ENCODE results near the gene EIF4H.
A peak's percentile ranks its signal among the peaks of the same experiment; 100 is the strongest.
"Not testable (repeated sequence)": the region's sequence is repeated elsewhere in the genome, so short reads cannot be mapped to it uniquely, and the experiment has no call there.

Gene EIF4H

DNA sequence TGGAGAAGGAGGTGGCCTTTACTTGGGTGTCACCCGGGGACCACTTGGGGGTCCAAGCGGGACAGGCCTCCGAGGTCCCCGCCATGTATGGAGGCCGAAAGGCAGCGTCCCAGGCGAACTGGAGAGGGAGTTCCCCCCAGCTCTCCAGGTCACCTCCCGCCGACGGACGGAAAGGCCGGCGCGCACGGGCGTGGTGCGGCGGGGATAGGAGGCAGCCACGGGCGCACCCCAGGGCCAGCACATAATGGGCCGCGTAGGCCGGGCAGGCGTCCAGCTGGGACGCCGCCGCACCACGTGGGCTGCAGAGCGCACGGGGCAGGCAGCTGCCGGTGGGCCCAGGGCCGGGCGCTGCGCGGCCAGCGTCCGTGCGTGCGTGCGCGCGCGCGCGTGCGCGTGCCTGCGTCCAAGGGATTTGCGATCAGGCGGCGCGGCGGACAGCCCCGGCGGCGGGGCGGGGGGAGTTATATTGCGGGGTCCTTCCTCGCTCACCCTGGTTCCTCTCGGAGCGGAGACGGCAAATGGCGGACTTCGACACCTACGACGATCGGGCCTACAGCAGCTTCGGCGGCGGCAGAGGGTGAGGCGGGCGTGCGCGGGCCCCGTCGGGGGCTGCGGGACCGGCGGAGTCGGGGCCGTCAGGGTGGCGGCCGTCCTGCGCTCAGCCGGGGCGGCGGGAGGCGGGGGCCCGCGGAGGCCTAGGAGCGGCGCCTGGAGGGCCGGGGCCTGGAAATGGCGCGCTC, at the start of gene EIF4H:
EIF4H (plus strand) TSS at position 491 of the 740 bp plus-strand sequence; CDS start at position 519, 28 bp downstream.
- peak; percentile 75 for DNase-seq (ENCODE audit: low read depth, low spot score)

DNA sequence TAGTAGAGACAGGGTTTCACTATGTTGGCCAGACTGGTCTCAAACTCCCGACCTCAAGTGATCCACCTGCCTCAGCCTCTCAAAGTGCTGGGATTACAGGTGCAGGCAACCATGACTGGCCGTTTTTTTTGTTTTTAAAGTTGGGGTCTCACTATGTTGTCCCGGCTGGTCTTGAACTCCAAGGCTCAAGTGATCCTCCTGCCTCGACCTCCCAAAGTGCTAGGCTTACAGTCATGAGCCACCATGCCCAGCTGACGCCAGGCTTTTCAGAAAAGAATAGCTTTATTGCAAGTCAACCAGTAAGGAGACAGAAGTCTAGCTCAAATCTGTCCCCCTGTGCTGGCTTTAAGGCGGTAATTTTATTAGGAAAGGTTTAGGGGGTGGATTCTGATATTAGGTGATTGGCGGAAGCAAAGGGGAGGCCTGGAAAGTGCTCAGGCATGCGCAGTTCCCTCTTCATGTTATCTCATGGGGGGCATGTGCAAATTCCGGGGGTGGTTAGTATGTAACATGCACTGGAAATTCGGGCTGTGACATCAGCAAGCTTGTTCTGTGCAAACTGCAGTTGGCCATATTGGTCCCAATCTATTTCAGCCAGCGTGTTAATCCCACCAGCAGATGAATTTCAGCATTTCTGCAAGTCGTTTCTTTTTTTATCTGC, 47.8 kb upstream of the EIF4H start:
- DNase-seq (ENCODE audit: low read depth, low spot score), result no peak

DNA sequence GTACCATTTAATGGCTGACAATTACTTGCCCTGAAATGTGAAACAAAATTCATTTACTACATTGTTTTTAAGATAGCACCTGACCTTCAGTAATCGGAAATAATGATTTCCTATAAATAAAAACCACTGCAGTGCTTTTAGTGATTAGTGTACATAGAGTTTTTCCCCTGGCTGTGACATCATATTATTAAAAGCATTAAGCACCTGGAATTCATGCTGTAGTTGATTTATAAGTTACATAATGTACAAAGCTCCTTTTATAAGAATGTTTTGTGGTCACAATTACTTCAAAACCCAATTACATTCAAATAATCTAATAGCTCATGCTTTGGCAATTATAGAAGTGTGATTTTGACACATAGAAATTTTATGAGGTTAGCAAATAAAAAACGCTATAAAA, 44.3 kb upstream of the EIF4H start:
- DNase-seq (ENCODE audit: low read depth, low spot score), result no peak

DNA sequence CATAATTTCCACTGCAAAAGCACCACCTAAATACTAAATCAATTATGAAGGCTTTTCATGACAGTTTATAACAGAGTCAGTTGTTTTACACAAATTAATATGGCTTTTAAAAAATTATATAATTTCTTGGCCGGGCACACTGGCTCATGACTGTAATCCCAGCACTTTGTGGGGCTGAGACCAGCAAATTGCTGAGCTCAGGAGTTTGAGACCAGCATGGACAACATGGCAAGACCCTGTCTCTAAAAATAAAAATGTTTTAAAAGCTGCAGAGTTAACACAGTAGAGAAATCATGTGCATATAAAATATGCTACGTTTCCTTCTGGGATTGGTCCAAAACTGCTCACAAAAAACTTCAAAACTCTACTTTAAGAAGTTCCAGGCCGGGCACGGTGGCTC, 43.6 kb upstream of the EIF4H start:
- DNase-seq (ENCODE audit: low read depth, low spot score), result no peak

DNA sequence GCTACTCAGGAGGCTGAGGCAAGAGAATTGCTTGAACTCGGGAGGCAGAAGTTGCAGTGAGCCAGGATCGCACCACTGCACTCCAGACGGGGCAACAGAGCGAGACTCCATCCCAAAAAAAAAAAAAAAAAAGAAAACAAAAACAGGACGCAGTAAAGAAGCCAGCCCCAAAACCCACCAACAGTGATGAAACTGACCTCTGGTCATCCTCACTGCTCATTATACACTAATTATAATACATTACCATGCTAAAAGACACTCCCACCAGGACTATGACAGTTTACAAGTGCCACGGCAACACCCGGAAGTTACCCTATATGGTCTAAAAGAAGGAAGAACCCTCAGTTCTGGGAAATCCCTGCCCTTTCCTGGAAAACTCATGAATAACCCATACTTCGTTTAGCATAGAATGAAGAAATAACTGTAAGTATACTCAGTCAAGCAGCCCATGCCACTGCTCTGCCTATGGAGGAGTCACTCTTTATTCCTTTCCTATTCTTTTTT, 40.0 kb upstream of the EIF4H start:
- DNase-seq (ENCODE audit: low read depth, low spot score), result no peak

DNA sequence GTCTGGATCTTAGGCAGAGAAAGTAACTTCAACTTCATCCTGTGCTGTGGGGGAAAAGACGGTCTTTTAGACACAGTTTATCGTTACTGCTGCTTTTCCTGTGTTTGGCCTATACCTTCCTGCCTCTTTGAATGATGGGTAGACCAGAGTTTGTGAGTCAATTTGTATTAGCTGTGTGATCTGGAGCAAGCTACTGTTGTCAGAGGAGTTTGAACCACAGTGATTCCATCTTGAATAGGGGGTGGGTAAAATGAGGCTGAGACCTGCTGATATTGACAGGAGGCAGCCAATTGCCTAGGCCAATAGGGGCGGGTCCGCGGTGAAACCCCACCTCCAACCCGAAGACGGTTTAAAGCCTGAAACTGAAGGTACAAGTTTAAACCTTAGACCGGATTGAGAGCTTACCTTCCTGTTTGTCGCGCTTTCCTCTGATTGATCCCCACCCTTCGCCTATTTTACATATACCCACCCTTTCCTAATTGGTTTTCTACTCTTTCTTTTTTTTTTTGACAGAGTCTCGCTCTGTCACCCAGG, 35.8 kb upstream of the EIF4H start:
- DNase-seq (ENCODE audit: low read depth, low spot score), result no peak

DNA sequence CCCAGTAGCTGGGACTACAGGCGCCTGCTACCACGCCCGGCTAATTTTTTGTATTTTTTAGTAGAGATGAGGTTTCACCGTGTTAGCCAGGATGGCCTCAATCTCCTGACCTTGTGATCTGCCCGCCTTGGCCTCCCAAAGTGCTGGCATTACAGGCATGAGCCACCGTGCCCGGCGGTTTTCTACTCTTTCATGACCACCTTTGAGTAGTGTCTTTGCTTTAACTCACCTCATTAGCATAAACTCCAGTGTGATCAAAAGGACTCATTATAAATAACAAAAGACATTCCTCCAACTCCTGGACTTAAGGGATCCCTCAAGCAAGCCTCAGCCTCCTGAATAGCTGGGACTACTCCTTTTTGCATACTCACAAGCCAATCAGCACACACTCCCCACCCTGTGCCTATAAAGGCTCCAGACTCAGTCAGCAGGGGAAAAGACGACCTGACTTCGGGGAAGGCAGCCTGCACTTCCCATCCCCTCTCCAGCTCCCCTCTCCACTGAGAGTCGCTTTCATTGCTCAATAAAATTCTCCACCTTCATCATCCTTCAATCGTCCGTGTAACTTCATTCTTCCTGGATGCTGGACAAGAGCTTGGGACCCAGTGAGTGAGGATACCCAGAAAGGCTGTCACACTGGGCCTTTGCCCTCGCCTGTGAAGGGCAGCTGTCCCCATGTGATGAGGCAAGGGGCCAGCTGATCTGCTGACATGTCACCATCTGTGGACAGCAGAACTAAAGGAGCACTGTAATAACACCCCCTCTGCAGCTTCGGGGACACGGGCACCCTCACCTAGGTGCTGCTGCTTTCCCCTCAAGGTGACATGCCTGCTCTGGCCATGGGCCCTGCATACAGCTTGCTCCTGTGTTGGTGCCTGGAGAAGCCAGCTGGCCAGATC, 35.0 kb upstream of the EIF4H start:
- no peak for DNase-seq (ENCODE audit: low read depth, low spot score)

DNA sequence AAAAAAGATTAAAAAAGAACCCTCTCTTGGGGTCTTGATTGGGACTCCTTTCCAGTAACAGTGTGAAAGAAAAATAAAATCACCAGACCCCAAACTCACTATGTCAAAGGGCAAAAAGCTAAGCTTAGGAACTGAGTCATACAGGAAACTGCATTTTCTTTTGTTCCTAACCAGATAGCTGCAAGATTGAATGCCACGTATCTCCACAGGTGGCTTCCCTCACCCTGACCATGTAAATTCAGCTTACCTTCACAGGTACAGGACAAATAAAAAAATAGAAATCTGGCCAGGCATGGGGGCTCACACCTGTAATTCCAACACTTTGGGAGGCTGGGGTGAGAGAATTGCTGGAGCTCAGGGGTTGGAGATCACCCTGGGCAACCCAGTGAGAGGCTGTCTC, 32.5 kb upstream of the EIF4H start:
- no peak for DNase-seq (ENCODE audit: low read depth, low spot score)

DNA sequence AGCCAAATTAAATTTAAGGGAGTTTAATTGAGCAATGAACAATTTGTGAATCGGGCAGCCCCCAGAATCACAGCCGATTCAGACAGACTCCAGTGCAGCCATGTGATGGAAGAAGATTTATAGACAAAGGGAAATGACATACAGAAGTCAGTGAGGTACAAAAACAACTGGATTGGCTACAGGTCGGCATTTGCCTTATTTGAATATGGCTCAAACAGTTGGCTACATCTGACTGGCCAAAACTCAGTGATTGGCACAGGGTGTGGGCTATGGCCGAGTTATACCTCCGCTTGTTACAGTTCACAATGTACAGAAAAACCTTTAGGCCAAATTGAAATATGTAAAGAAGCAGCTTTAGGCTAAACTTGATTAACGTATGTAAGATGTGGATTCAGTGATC, 30.8 kb upstream of the EIF4H start:
- no peak for DNase-seq (ENCODE audit: low read depth, low spot score)

DNA sequence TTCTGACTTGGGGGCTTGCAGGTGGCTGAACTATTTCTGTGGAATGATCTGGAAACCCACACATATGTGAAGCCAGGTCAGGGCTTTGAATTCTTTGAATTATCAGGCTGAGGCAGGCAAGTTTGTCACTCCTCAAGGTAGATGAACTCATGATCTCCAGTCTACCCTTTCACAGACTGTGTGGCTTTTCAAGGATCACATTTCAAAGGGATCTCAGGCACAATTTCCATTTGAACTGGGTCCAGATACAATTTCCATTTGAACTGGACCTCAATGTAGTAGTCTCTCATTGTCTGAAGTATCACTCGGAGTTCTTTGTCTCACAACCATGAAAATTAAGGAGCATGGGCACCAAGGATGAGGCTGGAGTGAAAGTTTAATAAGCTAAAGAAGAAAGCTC, 25.7 kb upstream of the EIF4H start:
- no peak for DNase-seq (ENCODE audit: low read depth, low spot score)

DNA sequence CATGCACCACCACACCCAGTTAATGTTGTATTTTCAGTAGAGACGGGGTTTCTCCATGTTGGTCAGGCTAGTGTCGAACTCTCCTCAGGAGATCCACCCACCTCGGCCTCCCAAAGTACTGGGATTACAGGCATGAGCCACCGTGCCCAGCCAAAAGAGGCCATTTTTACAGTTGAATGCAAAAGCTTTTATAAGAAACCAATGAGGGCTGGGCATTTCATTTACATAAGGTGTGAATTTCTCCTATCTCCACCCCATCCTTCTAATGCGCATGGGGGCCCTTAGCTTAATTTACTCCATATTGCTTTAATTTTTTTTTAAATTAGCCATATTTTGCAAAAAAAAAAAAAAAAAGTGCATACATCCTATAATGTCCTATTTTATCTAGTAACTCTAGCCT, 25.1 kb upstream of the EIF4H start:
- DNase-seq (ENCODE audit: low read depth, low spot score), result no peak

DNA sequence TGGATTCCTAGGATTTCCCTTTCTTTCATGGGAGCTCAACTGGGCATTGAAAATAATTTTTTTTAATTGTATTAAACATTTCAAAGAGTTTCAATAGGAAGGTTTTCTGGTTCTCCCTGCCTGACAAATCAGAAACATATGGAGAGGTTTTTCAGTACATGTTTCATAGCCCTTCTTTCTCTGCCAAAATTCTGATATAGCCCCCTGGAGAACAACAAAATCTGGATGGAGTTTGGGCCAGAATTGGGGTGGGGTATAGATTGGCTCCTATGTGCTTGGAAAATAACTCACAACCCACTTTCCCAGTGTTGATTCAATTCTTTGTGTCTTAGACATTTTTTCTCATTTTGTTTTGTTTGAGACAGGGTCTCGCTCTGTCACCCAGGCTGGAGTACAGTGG, 24.6 kb upstream of the EIF4H start:
- DNase-seq (ENCODE audit: low read depth, low spot score), result no peak

DNA sequence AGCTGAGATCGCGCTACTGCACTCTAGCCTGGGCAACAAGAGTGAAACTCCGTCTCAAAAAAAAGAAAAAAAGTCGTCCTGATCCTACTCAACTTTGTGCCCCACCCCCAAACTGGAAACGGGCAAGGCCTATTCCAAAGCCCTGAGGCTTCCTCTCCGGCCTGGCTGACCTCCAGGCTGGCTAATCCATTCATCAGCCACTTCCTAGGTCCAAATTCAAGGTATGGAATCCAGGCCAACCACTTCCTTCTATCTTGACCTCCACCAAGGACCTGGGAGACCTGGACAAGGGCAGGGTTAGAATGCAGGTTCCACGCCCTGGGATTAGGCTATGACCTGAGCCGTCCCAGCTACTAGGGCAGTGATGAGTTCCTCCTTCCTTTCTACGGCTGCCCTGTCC, 20.4 kb upstream of the EIF4H start:
- DNase-seq (ENCODE audit: low read depth, low spot score), result no peak

DNA sequence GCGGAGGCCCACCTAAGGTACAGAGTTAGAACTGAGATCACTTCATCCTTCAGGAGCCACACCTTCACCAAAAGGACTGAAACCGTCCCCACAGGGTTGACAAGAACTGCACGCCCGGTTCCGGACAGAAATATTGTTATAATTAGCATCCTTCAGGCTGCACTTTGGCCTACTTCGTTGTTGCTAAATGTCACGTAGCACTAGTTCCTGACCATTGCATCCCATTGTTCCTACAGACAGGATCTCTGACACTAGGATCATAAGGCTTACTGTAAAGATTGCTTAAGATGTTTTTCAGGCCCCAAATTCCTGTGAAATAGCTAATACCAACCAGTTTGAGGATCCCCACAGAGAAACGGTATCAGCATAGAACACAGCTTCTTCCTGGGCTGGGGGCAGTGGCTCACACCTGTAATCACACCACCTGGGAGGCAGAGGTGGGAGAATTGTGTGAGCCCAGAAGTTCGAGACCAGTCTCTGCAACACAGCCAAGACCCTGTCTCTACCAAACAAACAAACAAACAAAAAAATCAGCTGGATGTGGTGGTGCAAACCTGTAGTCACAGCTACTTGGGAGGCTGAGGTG, 18.3 kb upstream of the EIF4H start:
- DNase-seq (ENCODE audit: low read depth, low spot score), result no peak

DNA sequence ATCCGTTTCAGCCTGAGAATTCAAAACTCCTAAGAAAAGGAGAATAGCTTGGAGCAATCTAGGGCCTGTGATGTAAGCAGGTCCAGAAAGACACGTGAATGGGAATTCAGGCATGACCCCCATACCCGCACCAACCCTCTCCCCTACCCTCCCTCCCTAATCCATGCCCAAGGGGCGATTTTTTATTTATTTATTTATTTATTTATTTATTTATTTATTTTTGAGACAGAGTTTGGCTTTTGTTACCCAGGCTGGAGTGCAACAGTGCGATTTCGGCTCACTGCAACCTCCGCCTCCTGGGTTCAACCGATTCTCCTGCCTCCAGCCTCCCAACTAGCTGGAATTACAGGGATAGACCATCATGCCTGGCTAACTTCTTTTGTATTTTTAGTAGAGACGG, 16.6 kb upstream of the EIF4H start:
- DNase-seq (ENCODE audit: low read depth, low spot score), result no peak

DNA sequence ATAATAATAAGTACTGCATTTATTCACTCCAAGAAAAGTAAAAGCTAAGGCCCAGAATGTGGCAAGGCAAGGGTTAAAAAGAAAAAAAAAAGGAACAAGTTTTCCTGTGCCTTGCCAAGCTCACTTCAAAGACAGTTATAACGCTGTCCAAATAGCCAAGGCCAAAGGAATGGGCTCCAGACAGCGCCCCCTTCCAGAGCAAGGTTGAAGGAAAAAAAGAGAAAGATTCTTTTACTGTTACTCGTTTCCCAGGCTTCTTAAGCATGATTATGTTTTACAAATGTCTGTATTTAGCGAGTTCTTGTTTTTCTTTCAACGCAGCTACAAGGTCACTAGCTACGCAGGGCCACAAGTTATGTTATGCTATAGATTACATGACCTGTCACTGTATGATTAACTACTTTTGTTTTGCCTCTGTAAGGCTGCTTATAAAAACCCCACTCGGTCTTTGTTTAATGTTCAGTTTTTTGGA, 9.1 kb upstream of the EIF4H start:
- DNase-seq (ENCODE audit: low read depth, low spot score), result no peak

DNA sequence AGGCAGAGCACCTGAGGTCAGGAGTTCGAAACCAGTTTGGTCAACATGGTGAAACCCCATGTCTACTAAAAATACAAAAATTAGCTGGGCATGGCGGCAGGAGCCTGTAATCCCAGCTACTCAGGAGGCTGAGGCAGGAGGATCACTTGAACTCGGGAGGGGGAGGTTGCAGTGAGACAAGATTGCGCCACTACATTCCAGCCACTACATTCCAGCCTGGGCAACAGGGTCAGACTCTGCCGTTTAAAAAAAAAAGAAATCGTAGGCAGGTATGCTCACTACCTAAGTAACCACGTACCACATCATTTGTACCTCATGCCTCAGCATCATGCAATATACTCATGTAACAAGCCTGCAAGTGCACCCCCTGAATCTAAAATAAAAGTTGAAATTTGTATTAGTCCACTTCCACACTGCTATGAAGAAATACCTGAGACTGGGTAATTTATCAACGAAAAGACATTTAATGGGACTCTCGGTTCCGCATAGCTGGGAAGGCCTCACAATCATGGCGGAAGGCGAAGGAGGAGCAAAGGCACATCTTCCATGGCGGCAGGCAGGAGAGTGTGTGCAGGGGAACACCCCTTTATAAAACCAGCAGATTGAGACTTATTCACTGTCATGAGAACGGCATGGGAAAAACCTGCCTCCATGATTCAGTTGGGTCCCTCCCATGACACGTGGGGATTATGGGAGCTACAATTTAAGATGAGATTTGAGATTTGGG, 8.1 kb upstream of the EIF4H start:
- no peak for DNase-seq (ENCODE audit: low read depth, low spot score)

DNA sequence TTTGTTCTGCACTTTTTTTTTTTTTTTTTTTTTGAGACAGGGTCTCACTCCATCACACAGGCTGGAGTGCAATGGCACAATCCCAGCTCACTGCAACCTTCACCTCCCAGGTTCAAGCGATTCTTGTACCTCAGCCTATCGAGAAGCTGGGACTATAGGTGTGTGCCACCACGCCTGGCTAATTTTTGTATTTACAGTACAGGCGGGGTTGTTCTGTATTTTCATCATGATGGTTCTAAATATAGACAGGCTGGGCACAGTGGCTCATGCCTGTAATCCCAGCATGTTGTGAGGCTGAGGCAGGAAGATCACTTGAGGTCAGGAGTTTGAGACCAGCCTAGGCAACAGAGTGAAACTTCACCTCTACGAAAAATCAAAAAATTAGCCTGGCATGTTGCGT, 6.8 kb upstream of the EIF4H start:
- DNase-seq (ENCODE audit: low read depth, low spot score), result not testable (repeated sequence)

DNA sequence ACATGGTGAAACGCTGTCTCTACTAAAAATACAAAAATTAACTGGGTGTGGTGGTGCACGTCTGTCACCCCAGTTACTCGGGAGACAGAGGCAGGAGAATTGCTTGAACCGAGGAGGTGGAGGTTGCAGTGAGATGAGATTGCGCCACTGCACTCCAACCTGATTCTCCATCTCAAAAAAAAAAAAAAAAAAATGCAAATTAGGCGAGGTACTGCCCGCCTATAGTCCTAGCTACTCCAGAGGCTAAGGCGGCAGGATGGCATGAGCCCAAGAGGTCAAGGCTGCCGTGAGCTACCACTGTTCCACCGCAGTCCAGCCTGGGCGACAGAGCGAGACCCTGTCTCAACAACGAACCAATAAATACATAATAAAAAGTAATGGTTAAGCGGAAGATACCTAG, 1.1 kb upstream of the EIF4H start:
- DNase-seq (ENCODE audit: low read depth, low spot score), result no peak

DNA sequence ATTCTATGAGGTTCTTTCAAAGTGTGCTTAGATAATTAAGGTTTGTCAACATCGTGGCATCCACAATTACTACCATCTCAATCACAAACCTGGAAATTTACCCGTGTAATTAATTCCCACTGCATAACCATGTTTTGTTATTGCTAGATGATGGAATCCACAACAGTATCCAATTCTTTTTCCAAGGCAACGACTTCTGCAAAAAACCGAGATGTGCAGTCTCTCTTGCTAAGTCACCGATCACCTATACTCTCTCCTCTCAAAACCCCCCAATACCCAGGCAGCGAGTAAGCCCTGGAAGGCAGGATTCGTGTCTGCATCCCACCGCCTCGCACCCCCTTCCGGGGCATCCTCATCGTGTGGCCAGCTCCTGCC, 678 bp upstream of the EIF4H start:
- no peak for DNase-seq (ENCODE audit: low read depth, low spot score)

DNA sequence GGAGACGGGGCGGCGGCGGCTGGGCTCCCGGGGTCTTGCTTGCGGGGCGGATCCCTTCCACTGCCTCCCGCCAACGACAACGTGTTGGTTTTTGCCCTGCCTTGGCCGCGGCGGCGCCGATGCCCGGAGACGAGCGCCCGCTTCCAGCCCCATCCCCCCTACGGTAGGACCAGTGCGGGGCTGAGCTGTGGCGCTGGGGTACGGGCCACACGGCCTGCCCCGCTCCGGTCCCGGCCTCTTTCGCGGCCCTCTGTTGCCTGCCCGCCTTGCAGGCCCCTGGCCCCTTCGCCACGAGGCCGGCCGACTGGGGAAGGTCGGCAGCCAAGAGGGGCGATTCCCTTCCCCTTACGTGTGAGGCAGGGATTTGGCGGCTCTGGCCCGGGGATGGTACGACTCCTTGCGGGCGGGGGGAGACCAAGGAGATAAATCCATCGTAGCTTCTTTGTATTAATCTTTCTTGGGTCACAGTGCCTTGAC, 488 bp downstream of the EIF4H start:
- no peak for DNase-seq (ENCODE audit: low read depth, low spot score)

Measured in brain pericyte (primary cell).